K562 (cell line): ENCODE measurements around the gene SYMPK. TPM values are rescaled to one million over a fixed set of nuclear protein-coding genes. Genes with fewer than 3 reads are reported as not detected.
A peak's percentile ranks its signal among the peaks of the same experiment; 100 is the strongest.

Source experiments
- GATAD2B ChIP-seq: fragments of 450-650 bp; IDR thresholded peaks from 2 replicates; pipeline ENCODE4 v1.6.1; 2017; ENCODE audit warnings: mild to moderate bottlenecking, borderline replicate concordance
- NCOA6 ChIP-seq: fragments of 450-650 bp; IDR thresholded peaks from 2 replicates; pipeline ENCODE4 v1.6.1; 2017; ENCODE audit warnings: mild to moderate bottlenecking
- PCBP2 ChIP-seq: fragments of 200-400 bp; formaldehyde crosslinking; IDR thresholded peaks from 2 replicates; pipeline ENCODE4 v1.6.1; 2018; ENCODE audit warnings: low read length, low read depth, mild to moderate bottlenecking, moderate library complexity; ENCODE audit not compliant: poor library complexity, severe bottlenecking
- POLR2B ChIP-seq: fragments of 450-650 bp; IDR thresholded peaks from 2 replicates; pipeline ENCODE4 v1.6.1; 2018; ENCODE audit warnings: low read depth; ENCODE audit not compliant: partially characterized antibody
- POU5F1 ChIP-seq: fragments of 150-350 bp; IDR thresholded peaks from 2 replicates; pipeline ENCODE4 v1.6.1; 2014; ENCODE audit warnings: borderline replicate concordance, low read length, low read depth, mild to moderate bottlenecking; ENCODE audit not compliant: partially characterized antibody
- TFAM ChIP-seq: fragments of 250-450 bp; sonication (Bioruptor Pico); conservative IDR thresholded peaks from 2 replicates; pipeline ENCODE4 v1.5.0; 2021; ENCODE audit warnings: mild to moderate bottlenecking, moderate library complexity
- ZNF143 ChIP-seq: sonication (generic); formaldehyde crosslinking; IDR thresholded peaks from 2 replicates; pipeline ENCODE4 v1.9.0; 2022; ENCODE audit warnings: mild to moderate bottlenecking, missing genetic modification reagents
- polyA plus RNA-seq, 8 experiments: library from polyadenylated mRNA; depleted of rRNA in 4 of 8; stranded (reverse) in 5 of 8; unstranded in 3 of 8; fragments of >200 nt; fragmentation: Nextera tagmentation in 2 of 8; fragmentation: Illumina TruSeq in 1 of 8; extraction: Ambion mirVana in 2 of 8; extraction: Trizol in 1 of 8; gene quantifications; 2 replicates each; pipeline versions ENCODE4 v1.2.1 to v1.2.3, GENCODE V29; 2011 to 2014; ENCODE audit warnings: inconsistent platforms in 1 of 8, missing spikeins in 1 of 8
- total RNA-seq, 7 experiments: library from RNA; depleted of rRNA in 6 of 7; stranded (reverse); fragments of >200 nt in 6 of 7; fragmentation: Illumina TruSeq in 2 of 7; extraction: Trizol in 2 of 7; gene quantifications; 2 replicates each; pipeline versions ENCODE4 v1.2.1 to v1.2.3, GENCODE V29; 2011 to 2021; ENCODE audit warnings: low replicate concordance in 1 of 7
- TF ChIP-seq, protein P1 (sequence below): fragments of 450-650 bp; IDR thresholded peaks from 2 replicates; pipeline ENCODE4 v1.6.1; 2016; ENCODE audit warnings: antibody characterized with exemption
- TF ChIP-seq, protein P2 (sequence below): sonication (generic); formaldehyde crosslinking; IDR thresholded peaks from 2 replicates; pipeline ENCODE4 v1.8.0; 2022; ENCODE audit warnings: missing genetic modification reagents, mild to moderate bottlenecking, moderate library complexity, borderline replicate concordance
- TF ChIP-seq, protein P3 (sequence below): IDR thresholded peaks from 2 replicates; pipeline ENCODE4 v1.6.1; 2011; ENCODE audit warnings: borderline replicate concordance, low read depth, mild to moderate bottlenecking, moderate library complexity, low read length; ENCODE audit not compliant: insufficient read depth, poor library complexity, severe bottlenecking
- TF ChIP-seq, protein P4 (sequence below), 2 experiments: fragments of 450-650 bp; conservative IDR thresholded peaks; 2 replicates each; pipeline ENCODE4 v1.6.1; 2017; ENCODE audit warnings: mild to moderate bottlenecking in 2 of 2, moderate library complexity in 2 of 2
- TF ChIP-seq, protein P5 (sequence below), 2 experiments: IDR thresholded peaks; 2 replicates each; pipeline ENCODE4 v1.6.1; 2012; ENCODE audit warnings: improper control_type of control experiment in 2 of 2, low read depth in 2 of 2, low read length in 2 of 2, borderline replicate concordance in 1 of 2

Gene SYMPK
- total and polyA plus RNA-seq, 9 of the 15 experiments (the other 6 are each of a cell fraction or from before 2014, with no cell fraction given) = 0.73 to 95.5 (median 58.4) TPM

DNA sequence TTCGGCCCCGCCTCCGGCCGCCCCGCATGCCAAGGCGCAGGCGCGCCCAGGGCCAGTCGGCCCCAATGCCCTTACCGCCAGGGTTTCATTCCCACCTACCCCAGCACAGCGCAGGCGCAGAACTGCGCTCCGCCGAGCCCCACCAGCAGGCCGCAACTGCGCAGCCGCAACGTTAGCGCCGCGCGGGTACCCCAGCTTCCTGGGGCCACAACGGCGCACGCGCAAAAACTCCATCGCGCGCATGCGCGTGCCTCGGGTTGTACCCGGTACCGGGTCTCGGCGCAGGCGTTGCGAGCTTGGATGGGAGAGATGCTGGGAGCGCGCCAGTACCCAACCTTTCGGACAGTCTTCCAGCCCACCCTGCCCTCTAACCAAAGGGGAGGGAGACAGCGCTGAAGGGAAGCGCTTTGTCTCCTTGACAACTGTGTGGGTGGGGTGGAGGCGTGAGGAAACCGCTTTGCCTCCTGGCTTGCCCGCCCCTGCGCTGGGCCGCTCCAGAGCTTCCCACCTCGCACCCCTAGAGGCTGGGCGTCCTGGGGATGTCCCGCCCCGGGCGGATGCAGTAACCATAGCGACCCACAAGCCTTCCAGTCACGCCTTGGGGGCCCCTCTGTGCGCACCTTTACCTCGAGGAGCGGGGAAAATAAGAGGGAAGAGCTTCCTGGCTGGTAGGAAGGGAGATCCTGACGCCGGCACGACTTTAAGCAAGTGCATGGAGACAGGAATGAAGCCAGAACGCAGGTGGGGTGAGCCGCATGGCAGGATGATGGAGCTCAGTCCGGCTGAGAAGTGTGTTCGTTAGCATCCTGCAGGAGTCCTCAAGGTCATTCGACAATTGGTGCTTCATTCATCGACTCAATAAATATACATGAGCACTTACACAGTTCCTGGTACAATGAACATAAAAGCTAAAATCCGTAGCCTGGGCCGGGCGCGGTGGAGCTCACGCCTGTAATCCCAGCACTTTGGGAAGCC is 40.0 kb upstream of the SYMPK start (continued):
- TF ChIP-seq GATAD2B (no peak), PCBP2 (no peak), TFAM (CRISPR knock-in tag) (no peak), NCOA6 (no peak), POLR2B (peak; percentile 96), POU5F1 (peak; percentile 57), ZNF143 (CRISPR knock-in tag) (0 out of 2 replicates have a peak, but pooled peaks have one; percentile 25)
- TF ChIP-seq, protein P1, sequence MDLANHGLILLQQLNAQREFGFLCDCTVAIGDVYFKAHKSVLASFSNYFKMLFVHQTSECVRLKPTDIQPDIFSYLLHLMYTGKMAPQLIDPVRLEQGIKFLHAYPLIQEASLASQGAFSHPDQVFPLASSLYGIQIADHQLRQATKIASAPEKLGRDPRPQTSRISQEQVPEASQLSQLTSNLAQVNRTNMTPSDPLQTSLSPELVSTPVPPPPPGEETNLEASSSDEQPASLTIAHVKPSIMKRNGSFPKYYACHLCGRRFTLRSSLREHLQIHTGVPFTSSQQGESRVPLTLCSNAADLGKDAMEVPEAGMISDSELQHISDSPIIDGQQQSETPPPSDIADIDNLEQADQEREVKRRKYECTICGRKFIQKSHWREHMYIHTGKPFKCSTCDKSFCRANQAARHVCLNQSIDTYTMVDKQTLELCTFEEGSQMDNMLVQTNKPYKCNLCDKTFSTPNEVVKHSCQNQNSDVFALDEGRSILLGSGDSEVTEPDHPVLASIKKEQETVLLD = peak; percentile 100
- TF ChIP-seq, protein P2, sequence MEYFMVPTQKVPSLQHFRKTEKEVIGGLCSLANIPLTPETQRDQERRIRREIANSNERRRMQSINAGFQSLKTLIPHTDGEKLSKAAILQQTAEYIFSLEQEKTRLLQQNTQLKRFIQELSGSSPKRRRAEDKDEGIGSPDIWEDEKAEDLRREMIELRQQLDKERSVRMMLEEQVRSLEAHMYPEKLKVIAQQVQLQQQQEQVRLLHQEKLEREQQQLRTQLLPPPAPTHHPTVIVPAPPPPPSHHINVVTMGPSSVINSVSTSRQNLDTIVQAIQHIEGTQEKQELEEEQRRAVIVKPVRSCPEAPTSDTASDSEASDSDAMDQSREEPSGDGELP (CRISPR knock-in tag) = peak; percentile 64; the same call in 1 of the 2 replicates
- TF ChIP-seq, protein P3, sequence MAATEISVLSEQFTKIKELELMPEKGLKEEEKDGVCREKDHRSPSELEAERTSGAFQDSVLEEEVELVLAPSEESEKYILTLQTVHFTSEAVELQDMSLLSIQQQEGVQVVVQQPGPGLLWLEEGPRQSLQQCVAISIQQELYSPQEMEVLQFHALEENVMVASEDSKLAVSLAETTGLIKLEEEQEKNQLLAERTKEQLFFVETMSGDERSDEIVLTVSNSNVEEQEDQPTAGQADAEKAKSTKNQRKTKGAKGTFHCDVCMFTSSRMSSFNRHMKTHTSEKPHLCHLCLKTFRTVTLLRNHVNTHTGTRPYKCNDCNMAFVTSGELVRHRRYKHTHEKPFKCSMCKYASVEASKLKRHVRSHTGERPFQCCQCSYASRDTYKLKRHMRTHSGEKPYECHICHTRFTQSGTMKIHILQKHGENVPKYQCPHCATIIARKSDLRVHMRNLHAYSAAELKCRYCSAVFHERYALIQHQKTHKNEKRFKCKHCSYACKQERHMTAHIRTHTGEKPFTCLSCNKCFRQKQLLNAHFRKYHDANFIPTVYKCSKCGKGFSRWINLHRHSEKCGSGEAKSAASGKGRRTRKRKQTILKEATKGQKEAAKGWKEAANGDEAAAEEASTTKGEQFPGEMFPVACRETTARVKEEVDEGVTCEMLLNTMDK = no peak
- TF ChIP-seq, protein P4, sequence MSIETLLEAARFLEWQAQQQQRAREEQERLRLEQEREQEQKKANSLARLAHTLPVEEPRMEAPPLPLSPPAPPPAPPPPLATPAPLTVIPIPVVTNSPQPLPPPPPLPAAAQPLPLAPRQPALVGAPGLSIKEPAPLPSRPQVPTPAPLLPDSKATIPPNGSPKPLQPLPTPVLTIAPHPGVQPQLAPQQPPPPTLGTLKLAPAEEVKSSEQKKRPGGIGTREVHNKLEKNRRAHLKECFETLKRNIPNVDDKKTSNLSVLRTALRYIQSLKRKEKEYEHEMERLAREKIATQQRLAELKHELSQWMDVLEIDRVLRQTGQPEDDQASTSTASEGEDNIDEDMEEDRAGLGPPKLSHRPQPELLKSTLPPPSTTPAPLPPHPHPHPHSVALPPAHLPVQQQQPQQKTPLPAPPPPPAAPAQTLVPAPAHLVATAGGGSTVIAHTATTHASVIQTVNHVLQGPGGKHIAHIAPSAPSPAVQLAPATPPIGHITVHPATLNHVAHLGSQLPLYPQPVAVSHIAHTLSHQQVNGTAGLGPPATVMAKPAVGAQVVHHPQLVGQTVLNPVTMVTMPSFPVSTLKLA (conservative IDR thresholded peaks at IDR 0.05) = peak in 1 of 2 experiments; percentile 23; a peak in 1 of 4 replicates
- TF ChIP-seq, protein P5, sequence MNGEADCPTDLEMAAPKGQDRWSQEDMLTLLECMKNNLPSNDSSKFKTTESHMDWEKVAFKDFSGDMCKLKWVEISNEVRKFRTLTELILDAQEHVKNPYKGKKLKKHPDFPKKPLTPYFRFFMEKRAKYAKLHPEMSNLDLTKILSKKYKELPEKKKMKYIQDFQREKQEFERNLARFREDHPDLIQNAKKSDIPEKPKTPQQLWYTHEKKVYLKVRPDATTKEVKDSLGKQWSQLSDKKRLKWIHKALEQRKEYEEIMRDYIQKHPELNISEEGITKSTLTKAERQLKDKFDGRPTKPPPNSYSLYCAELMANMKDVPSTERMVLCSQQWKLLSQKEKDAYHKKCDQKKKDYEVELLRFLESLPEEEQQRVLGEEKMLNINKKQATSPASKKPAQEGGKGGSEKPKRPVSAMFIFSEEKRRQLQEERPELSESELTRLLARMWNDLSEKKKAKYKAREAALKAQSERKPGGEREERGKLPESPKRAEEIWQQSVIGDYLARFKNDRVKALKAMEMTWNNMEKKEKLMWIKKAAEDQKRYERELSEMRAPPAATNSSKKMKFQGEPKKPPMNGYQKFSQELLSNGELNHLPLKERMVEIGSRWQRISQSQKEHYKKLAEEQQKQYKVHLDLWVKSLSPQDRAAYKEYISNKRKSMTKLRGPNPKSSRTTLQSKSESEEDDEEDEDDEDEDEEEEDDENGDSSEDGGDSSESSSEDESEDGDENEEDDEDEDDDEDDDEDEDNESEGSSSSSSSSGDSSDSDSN (IDR thresholded peaks at IDR 0.05; ENCODE audit: borderline replicate concordance in 1 of 2, low read depth in 2 of 2, low read length in 2 of 2) = no peak
